Left forelimb (tissue), 1 donor: ENCODE results near the gene OSTF1.

Source experiments
- DNase-seq: peaks from one replicate; pipeline ENCODE4 v3.0.0-alpha.2; 2018; ENCODE audit warnings: low spot score

Gene OSTF1

GRCh38 chr9:75167281-75167680, 79.0 kb downstream of the OSTF1 start:
- DNase-seq, result no peak

- no peak for DNase-seq
These were observed 80.2 kb downstream of the OSTF1 start for GRCh38 chr9:75168270-75169178.

DNA sequence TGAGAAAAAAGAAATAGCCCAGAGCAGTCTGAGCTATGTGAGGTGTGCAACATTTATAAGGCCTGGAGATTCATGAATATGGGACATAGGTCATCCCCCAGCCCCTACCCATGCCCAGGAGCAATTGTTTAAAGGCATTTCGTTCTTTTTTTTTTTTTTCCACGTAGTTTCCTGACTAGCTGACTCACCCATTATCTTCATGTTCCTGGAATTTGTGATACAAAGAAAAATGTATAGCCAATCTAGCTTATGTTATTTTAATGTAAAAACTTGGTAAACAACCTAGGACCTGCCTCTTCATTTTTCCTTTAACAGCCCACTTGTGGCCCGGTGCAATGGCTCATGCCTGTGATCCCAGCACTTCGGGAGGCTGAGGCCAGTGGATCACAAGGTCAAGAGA, 81.3 kb downstream of the OSTF1 start:
- DNase-seq, result no peak

DNA sequence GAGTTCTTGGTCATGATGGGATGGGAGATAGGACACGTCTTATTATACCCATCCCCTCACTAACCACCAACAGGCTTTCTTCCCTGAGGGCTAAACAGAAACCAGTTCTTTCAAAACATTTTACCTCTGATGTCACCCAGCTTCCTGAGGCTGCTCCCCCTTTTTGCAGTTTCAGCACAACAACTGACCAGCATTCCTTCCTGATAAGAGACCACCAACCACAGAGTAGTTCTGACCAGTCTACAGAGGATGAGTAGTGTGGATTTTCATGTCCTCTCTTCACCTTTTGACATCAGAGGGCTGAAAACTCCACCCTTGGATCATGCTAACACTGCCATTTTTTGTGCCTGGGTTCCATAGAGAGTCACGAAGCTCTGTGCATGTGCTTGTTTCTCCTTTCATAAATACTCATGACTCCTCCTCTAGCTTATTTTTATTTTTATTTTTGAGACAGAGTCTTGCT, 82.6 kb downstream of the OSTF1 start:
- DNase-seq, result no peak

GRCh38 chr9:75175395-75175794, 87.1 kb downstream of the OSTF1 start:
- no peak for DNase-seq

GRCh38 chr9:75176037-75176436, 87.7 kb downstream of the OSTF1 start:
- no peak for DNase-seq

GRCh38 chr9:75181750-75182149, 93.4 kb downstream of the OSTF1 start:
- no peak for DNase-seq

- DNase-seq, result no peak
These were observed 95.0 kb downstream of the OSTF1 start for GRCh38 chr9:75183306-75183705.

- no peak for DNase-seq
These were observed 96.2 kb downstream of the OSTF1 start for GRCh38 chr9:75184471-75184870.

- no peak for DNase-seq
These were observed 97.4 kb downstream of the OSTF1 start for GRCh38 chr9:75185585-75186170.

GRCh38 chr9:75186767-75187380, 98.6 kb downstream of the OSTF1 start:
- no peak for DNase-seq

GRCh38 chr9:75188756-75189155, 100.4 kb downstream of the OSTF1 start:
- DNase-seq, result no peak

GRCh38 chr9:75190762-75191161, 102.4 kb downstream of the OSTF1 start:
- DNase-seq, result no peak
